HepG2 (cell line): ENCODE data around the gene AP3M1. TPM values are rescaled to one million over a fixed set of nuclear protein-coding genes. Genes with fewer than 3 reads are reported as not detected.

Source experiments
- ATAC-seq: fragments of 200-7000 bp; cut with Tn5 transposase; 3 replicates; pipeline ENCODE4 v1.9.1; 2020; ENCODE audit warnings: mild to moderate bottlenecking, moderate library complexity
- BruUV-seq: library from RNA; stranded (reverse); fragments of 400-500 nt; replicated peaks from 2 replicates; lab custom pipeline; 2021; lab: Mats Ljungman, UMichigan
- CTCF ChIA-PET: fragments of 300-600 bp; formaldehyde crosslinking; extraction: SDS; loops from one replicate; lab custom pipeline; 2021; ENCODE audit warnings: low total read pairs, inconsistent platforms, low intra/inter-chr PET ratio; lab: Yijun Ruan, JAX
- POLR2A ChIA-PET: fragments of 350-600 bp; sonication (Branson Sonifier 250); formaldehyde crosslinking; loops from one replicate; lab custom pipeline; 2020; ENCODE audit warnings: antibody characterized with exemption, inconsistent platforms; lab: Yijun Ruan, JAX
- DNase-seq: peaks from one replicate; pipeline ENCODE4 v3.0.0-alpha.2; 2015; ENCODE audit warnings: low spot score
- FAIRE-seq: peaks from 3 replicates; lab custom pipeline; 2011; peaks lifted over from hg19 to GRCh38; lab: Jason Lieb, UNC
- H2AFZ ChIP-seq: one replicate; pipeline ENCODE4 v1.6.1; 2011; ENCODE audit warnings: low read length, inconsistent platforms
- H3K27ac ChIP-seq: fragments of 300-600 bp; 3 replicates; pipeline ENCODE4 v1.8.0; 2011; ENCODE audit warnings: mixed run types, mild to moderate bottlenecking, mixed read lengths, low read length, inconsistent platforms; ENCODE audit not compliant: insufficient read depth; ENCODE audit errors: extremely low read length
- H3K27me3 ChIP-seq, 2 experiments: fragments of 200-600 bp in 1 of 2; 2 replicates in 1 of 2; 3 replicates in 1 of 2; pipeline versions ENCODE4 v1.6.0 to v1.8.0; 2011; ENCODE audit warnings: low read length in 2 of 2, mild to moderate bottlenecking in 2 of 2, moderate library complexity in 2 of 2, inconsistent platforms in 1 of 2; ENCODE audit not compliant: insufficient read depth in 2 of 2, control insufficient read depth in 1 of 2
- H3K36me3 ChIP-seq, 2 experiments: fragments of 200-600 bp in 1 of 2; replicated peaks in 1 of 2; 2 replicates in 1 of 2; 3 replicates in 1 of 2; pipeline versions ENCODE4 v1.5.1 to v1.8.0; 2011; ENCODE audit warnings: low read length in 2 of 2, inconsistent platforms in 1 of 2; ENCODE audit not compliant: insufficient read depth in 2 of 2, control insufficient read depth in 1 of 2
- H3K4me1 ChIP-seq: 2 replicates; pipeline ENCODE4 v1.5.1; 2012; ENCODE audit warnings: low read length, inconsistent platforms; ENCODE audit not compliant: insufficient read depth
- H3K4me2 ChIP-seq: 2 replicates; pipeline ENCODE4 v1.6.0; 2011; ENCODE audit warnings: low read depth, low read length, inconsistent platforms
- H3K4me3 ChIP-seq, 3 experiments: fragments of 200-600 bp in 1 of 3; sonication (generic), shearing (Covaris generic) in 1 of 3; replicated peaks in 1 of 3; 2 replicates each; pipeline ENCODE4 v1.5.1; 2011 to 2016; ENCODE audit warnings: low read length in 3 of 3, inconsistent platforms in 2 of 3, low read depth in 2 of 3, mild to moderate bottlenecking in 2 of 3, control low read depth in 1 of 3, mixed read lengths in 1 of 3; ENCODE audit not compliant: insufficient read depth in 1 of 3
- H3K79me2 ChIP-seq: one replicate; pipeline ENCODE4 v1.6.1; 2011; ENCODE audit warnings: low read length, inconsistent platforms; ENCODE audit not compliant: insufficient read depth
- H3K9ac ChIP-seq: 2 replicates; pipeline ENCODE4 v1.6.0; 2011; ENCODE audit warnings: mild to moderate bottlenecking, low read depth, low read length, inconsistent platforms; ENCODE audit not compliant: insufficient read depth
- H3K9me3 ChIP-seq: 2 replicates; pipeline ENCODE4 v1.5.1; 2012; ENCODE audit warnings: mild to moderate bottlenecking, low read length
- H4K20me1 ChIP-seq: 2 replicates; pipeline ENCODE4 v1.6.0; 2011; ENCODE audit warnings: inconsistent platforms, mild to moderate bottlenecking, low read length, moderate library complexity; ENCODE audit not compliant: insufficient read depth
- CHD2 ChIP-seq: IDR thresholded peaks from 2 replicates; pipeline ENCODE4 v1.6.1; 2011; ENCODE audit warnings: low read depth, low read length, improper control_type of control experiment
- EZH2 ChIP-seq: conservative IDR thresholded peaks from 2 replicates; pipeline ENCODE4 v1.6.1; 2012; ENCODE audit warnings: mild to moderate bottlenecking, low read depth, low read length, moderate library complexity
- FOSL1 ChIP-seq: sonication (generic); formaldehyde crosslinking; IDR thresholded peaks from 2 replicates; pipeline ENCODE4 v1.9.0; 2021; ENCODE audit warnings: missing genetic modification reagents, borderline replicate concordance
- ZFP41 ChIP-seq: sonication (generic); formaldehyde crosslinking; IDR thresholded peaks from 2 replicates; pipeline ENCODE4 v1.4.0; 2020; ENCODE audit warnings: mild to moderate bottlenecking, missing genetic modification reagents, borderline replicate concordance
- ZFP82 ChIP-seq: sonication (generic); formaldehyde crosslinking; IDR thresholded peaks from 2 replicates; pipeline ENCODE4 v1.5.1; 2020; ENCODE audit warnings: mild to moderate bottlenecking, missing genetic modification reagents, borderline replicate concordance
- ZKSCAN5 ChIP-seq: sonication (generic); formaldehyde crosslinking; IDR thresholded peaks from 2 replicates; pipeline ENCODE4 v1.5.1; 2020; ENCODE audit warnings: mild to moderate bottlenecking, missing genetic modification reagents
- ZNF10 ChIP-seq: sonication (generic); formaldehyde crosslinking; IDR thresholded peaks from 2 replicates; pipeline ENCODE4 v1.4.0; 2020; ENCODE audit warnings: mild to moderate bottlenecking, low read depth, missing genetic modification reagents, borderline replicate concordance
- ZNF232 ChIP-seq: sonication (generic); formaldehyde crosslinking; IDR thresholded peaks from 2 replicates; pipeline ENCODE4 v1.4.0; 2020; ENCODE audit warnings: missing genetic modification reagents, borderline replicate concordance
- ZNF44 ChIP-seq: sonication (generic); formaldehyde crosslinking; IDR thresholded peaks from 2 replicates; pipeline ENCODE4 v1.5.1; 2020; ENCODE audit warnings: mild to moderate bottlenecking, missing genetic modification reagents
- ZNF619 ChIP-seq: sonication (generic); formaldehyde crosslinking; IDR thresholded peaks from 2 replicates; pipeline ENCODE4 v1.4.0; 2020; ENCODE audit warnings: mild to moderate bottlenecking, missing genetic modification reagents
- ZNF782 ChIP-seq: sonication (generic); formaldehyde crosslinking; IDR thresholded peaks from 2 replicates; pipeline ENCODE4 v1.4.0; 2020; ENCODE audit warnings: missing genetic modification reagents, mild to moderate bottlenecking, borderline replicate concordance
- WGBS: methylation state at CpG from one replicate; pipeline ENCODE4 v1.1.6; 2017; ENCODE audit warnings: low lambda C conversion rate; 5-methylcytosine and 5-hydroxymethylcytosine counted together
- in situ Hi-C: cut with HindIII; loops from 2 replicates; pipeline ENCODE4 v1.10.0; 2017; ENCODE audit warnings: low pct_unique_long_range_greater_than_20kb; ENCODE audit not compliant: extremely low pct_ligation_motif_present
- intact Hi-C: fragments of 100-400 bp; cut with micrococcal nuclease; formaldehyde crosslinking; loops from one replicate; pipeline ENCODE4 v1.10.0; 2022; ENCODE audit not compliant: unreplicated experiment
- polyA plus RNA-seq, 8 experiments: library from polyadenylated mRNA; depleted of rRNA in 3 of 8; stranded (reverse) in 7 of 8; unstranded in 1 of 8; fragments of >200 nt; fragmentation: Illumina TruSeq in 4 of 8; extraction: Trizol in 4 of 8; gene quantifications; 2 replicates each; pipeline versions ENCODE4 v1.2.1 to v1.2.3, GENCODE V29; 2011 to 2016; ENCODE audit warnings: low read depth in 4 of 8, missing spikeins in 1 of 8, mixed read lengths in 1 of 8; ENCODE audit not compliant: insufficient read depth in 1 of 8
- total RNA-seq, 5 experiments: library from RNA; depleted of rRNA; stranded (reverse); fragments of >200 nt; fragmentation: Illumina TruSeq; extraction: Trizol; gene quantifications; 2 replicates each; pipeline ENCODE4 v1.2.3, GENCODE V29; 2016; ENCODE audit warnings: low read depth in 1 of 5

Gene AP3M1
- total and polyA plus RNA-seq, 2 of the 13 experiments (the other 11 are each of a cell fraction or from before 2014, with no cell fraction given): 29.0 to 31.6 TPM

GRCh38 chr10:74084955-74085354 lies 65.7 kb downstream of the AP3M1 start:
- Histone ChIP-seq H3K4me3 (no peak overlapping the region), H3K27me3 (no peaks in the 10 kb centered on the region), H3K4me2 (no peak overlapping the region), H3K4me1 (no peaks in the 10 kb centered on the region), H3K27ac (no peak overlapping the region), H3K79me2 (no peaks in the 10 kb centered on the region), H3K9me3 (no peaks in the 10 kb centered on the region), H3K9ac (no peak overlapping the region), H3K36me3 (peaks cover 3 to 22% of the 10 kb centered on the region in 2 experiments; a peak in 4 of 5 replicates), H4K20me1 (no peaks in the 10 kb centered on the region), H2AFZ (no peak overlapping the region)
- TF ChIP-seq ZNF619 (CRISPR knock-in tag): no peak
- no peak for TF ChIP-seq ZNF44 (CRISPR knock-in tag)
- TF ChIP-seq ZKSCAN5: no peak
- no peak for TF ChIP-seq ZFP82 (CRISPR knock-in tag)
- TF ChIP-seq ZNF10: no peak
- ATAC-seq (no peak), DNase-seq (no peak), FAIRE-seq (no peak)
- in situ Hi-C loops (loop anchor here (5.0 kb wide), 1 partner anchor 198 kb away; no protein-coding TSS in a partner anchor), intact Hi-C loops (loop anchor here (10.0 kb wide), 1 partner anchor 140 kb away; no protein-coding TSS in a partner anchor)
- ChIA-PET CTCF (no interaction called here), POLR2A (no interaction called here)
- BruUV-seq: no TSS peak
- over 99% methylated on average over 3 of the region's 3 CpGs for WGBS

- ChIA-PET CTCF (no interaction called here), POLR2A (no interaction called here)
- no peaks in the 10 kb centered on the region for H4K20me1 ChIP-seq
- no peaks in the 10 kb centered on the region for H3K79me2 ChIP-seq
- no peaks in the 10 kb centered on the region for H3K9me3 ChIP-seq
- H3K4me3 ChIP-seq: no peak overlapping the region
- in situ Hi-C loops (loop anchor here (5.0 kb wide), 1 partner anchor 196 kb away; no protein-coding TSS in a partner anchor), intact Hi-C loops (loop anchor here (10.0 kb wide), 1 partner anchor 139 kb away; no protein-coding TSS in a partner anchor)
- FAIRE-seq (no peak), DNase-seq (no peak), ATAC-seq (no peak)
- H3K27ac ChIP-seq: no peak overlapping the region
- BruUV-seq: no TSS peak
- peaks cover 1 to 12% of the 10 kb centered on the region in 2 experiments; a peak in 2 of 5 replicates for H3K36me3 ChIP-seq
- H3K27me3 ChIP-seq: no peaks in the 10 kb centered on the region
- no peak overlapping the region for H3K4me2 ChIP-seq
- H3K4me1 ChIP-seq: no peaks in the 10 kb centered on the region
- WGBS: 100% methylated on average over 2 of the region's 2 CpGs
- no peak for TF ChIP-seq CHD2
- no peak for TF ChIP-seq ZNF232 (CRISPR knock-in tag)
- no peak for TF ChIP-seq ZNF782
- TF ChIP-seq EZH2: no peak
- no peak for TF ChIP-seq ZFP41 (CRISPR knock-in tag)
- TF ChIP-seq FOSL1: no peak
- no peak overlapping the region for H2AFZ ChIP-seq
- no peak overlapping the region for H3K9ac ChIP-seq
Measured at GRCh38 chr10:74083304-74083703, 67.3 kb downstream of the AP3M1 start.
